ENCODE measurements around the gene IGFL2. TPM values are rescaled to one million over a fixed set of nuclear protein-coding genes. Genes with fewer than 3 reads are reported as not detected.
A peak's percentile ranks its signal among the peaks of the same experiment; 100 is the strongest.

IGFL2 gene
- polyA plus RNA-seq, 3 donors = not detected

DNA sequence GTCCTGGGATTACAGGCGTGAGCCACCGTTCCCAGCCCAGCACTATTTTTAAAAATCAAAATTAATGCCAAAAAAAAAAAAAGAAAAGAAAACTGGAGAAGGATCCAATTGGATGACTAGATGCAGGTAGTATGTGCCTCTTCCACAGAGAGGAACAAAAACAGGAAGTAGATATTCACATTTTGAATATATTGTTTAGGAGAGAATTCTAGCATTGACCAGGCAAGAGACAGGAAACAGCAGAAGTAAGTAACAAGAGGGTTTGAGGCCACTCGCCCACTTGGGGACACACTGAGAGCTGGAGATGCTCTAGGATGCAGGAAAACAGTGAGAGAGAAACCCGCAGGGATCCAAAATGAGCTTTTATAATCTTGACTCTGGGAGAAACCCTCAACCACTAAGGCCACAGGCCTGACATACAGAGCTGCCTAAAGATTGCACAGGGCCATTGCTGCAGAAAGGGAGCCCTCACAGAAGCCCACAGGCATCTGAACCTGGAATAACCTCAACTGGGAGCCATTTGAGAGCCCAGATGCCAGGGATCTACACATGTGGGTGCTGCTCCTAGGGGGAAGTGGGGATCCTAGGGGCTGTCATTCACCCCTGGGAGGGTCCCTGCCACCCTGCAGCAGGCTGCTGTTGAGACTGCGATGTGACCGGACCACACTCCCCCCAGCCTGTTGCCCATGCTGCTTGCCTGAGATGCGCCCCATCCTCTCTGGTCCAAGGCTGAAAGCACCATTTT lies 28.2 kb downstream of the IGFL2 start:
- Histone ChIP-seq H3K9ac (ENCODE audit: insufficient read depth, low read length, poor library complexity, severe bottlenecking) (no peak overlapping the region), H3K79me2 (ENCODE audit: insufficient read depth, low read length) (no peaks in the 10 kb centered on the region), H3K4me3 (replicated peaks in 1 of 3; ENCODE audit: low read depth in 2 of 3, low read length in 3 of 3) (no peak overlapping the region), H4K20me1 (ENCODE audit: insufficient read depth, low read length) (no peaks in the 10 kb centered on the region), H2AFZ (ENCODE audit: insufficient read depth, low read depth, low read length, poor library complexity, severe bottlenecking) (no peak overlapping the region), H3K9me3 (replicated peaks in 1 of 2; ENCODE audit: control insufficient read depth in 1 of 2, insufficient read depth in 1 of 2, low read length in 2 of 2) (no peaks in the 10 kb centered on the region), H3K4me2 (replicated peaks; ENCODE audit: extremely low read depth, low read length, poor library complexity, severe bottlenecking) (no peak overlapping the region), H3K27me3 (ENCODE audit: control insufficient read depth in 2 of 2, insufficient read depth in 2 of 2, low read length in 2 of 2) (peaks cover 5 to 13% of the 10 kb centered on the region in 2 donors), H3K4me1 (ENCODE audit: control insufficient read depth in 1 of 2, insufficient read depth in 2 of 2, low read length in 2 of 2) (peaks cover 4 to 6% of the 10 kb centered on the region in 2 donors), H3K27ac (ENCODE audit: low read depth in 1 of 2, low read length in 2 of 2) (no peak overlapping the region), H3K36me3 (replicated peaks in 1 of 2; ENCODE audit: control insufficient read depth in 1 of 2, insufficient read depth in 2 of 2, low read length in 2 of 2) (no peaks in the 10 kb centered on the region)
- WGBS (ENCODE audit: insufficient coverage) = 90% methylated on average over 5 of the region's 7 CpGs
- no peak for DNase-seq
- Mint-ChIP-seq H3K27me3 (ENCODE audit: low read depth in 3 of 3) (peaks cover 11 to 38% (median 26%) of the 10 kb centered on the region in 3 donors), H3K4me1 (peaks cover 6% of the 10 kb centered on the region), H3K9me3 (peaks cover 0 to 2% (median 0%) of the 10 kb centered on the region in 7 donors), H3K4me3 (no peak overlapping the region), H3K36me3 (no peaks in the 10 kb centered on the region), H3K27ac (peak overlapping the region in 1 of 7 donors; percentile 13)
- intact Hi-C loops (cut with micrococcal nuclease) = no loop called here
- TF ChIP-seq, protein P1, sequence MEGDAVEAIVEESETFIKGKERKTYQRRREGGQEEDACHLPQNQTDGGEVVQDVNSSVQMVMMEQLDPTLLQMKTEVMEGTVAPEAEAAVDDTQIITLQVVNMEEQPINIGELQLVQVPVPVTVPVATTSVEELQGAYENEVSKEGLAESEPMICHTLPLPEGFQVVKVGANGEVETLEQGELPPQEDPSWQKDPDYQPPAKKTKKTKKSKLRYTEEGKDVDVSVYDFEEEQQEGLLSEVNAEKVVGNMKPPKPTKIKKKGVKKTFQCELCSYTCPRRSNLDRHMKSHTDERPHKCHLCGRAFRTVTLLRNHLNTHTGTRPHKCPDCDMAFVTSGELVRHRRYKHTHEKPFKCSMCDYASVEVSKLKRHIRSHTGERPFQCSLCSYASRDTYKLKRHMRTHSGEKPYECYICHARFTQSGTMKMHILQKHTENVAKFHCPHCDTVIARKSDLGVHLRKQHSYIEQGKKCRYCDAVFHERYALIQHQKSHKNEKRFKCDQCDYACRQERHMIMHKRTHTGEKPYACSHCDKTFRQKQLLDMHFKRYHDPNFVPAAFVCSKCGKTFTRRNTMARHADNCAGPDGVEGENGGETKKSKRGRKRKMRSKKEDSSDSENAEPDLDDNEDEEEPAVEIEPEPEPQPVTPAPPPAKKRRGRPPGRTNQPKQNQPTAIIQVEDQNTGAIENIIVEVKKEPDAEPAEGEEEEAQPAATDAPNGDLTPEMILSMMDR (IDR thresholded peaks at IDR 0.05) = no peak

- H3K27ac ChIP-seq (ENCODE audit: low read depth in 1 of 2, low read length in 2 of 2) = no peak overlapping the region
- H3K36me3 ChIP-seq (replicated peaks in 1 of 2; ENCODE audit: control insufficient read depth in 1 of 2, insufficient read depth in 2 of 2, low read length in 2 of 2) = no peaks in the 10 kb centered on the region
- no peaks in the 10 kb centered on the region for H3K79me2 ChIP-seq (ENCODE audit: insufficient read depth, low read length)
- H2AFZ ChIP-seq (ENCODE audit: insufficient read depth, low read depth, low read length, poor library complexity, severe bottlenecking) = no peak overlapping the region
- Mint-ChIP-seq H3K27ac (peak overlapping the region in 2 of 7 donors; percentile 26 to 79), H3K9me3 (peaks cover 0 to 3% (median 0%) of the 10 kb centered on the region in 7 donors), H3K27me3 (ENCODE audit: low read depth in 3 of 3) (peaks cover 13 to 32% (median 27%) of the 10 kb centered on the region in 3 donors), H3K36me3 (no peaks in the 10 kb centered on the region), H3K4me1 (peaks cover 11% of the 10 kb centered on the region), H3K4me3 (no peak overlapping the region)
- TF ChIP-seq, protein P1 (IDR thresholded peaks at IDR 0.05) = no peak
- H3K4me1 ChIP-seq (ENCODE audit: control insufficient read depth in 1 of 2, insufficient read depth in 2 of 2, low read length in 2 of 2) = peaks cover 9 to 12% of the 10 kb centered on the region in 2 donors
- peaks cover 2 to 4% of the 10 kb centered on the region in 2 donors for H3K27me3 ChIP-seq (ENCODE audit: control insufficient read depth in 2 of 2, insufficient read depth in 2 of 2, low read length in 2 of 2)
- H4K20me1 ChIP-seq (ENCODE audit: insufficient read depth, low read length) = no peaks in the 10 kb centered on the region
- no peak overlapping the region for H3K4me3 ChIP-seq (replicated peaks in 1 of 3; ENCODE audit: low read depth in 2 of 3, low read length in 3 of 3)
- H3K4me2 ChIP-seq (replicated peaks; ENCODE audit: extremely low read depth, low read length, poor library complexity, severe bottlenecking) = no peak overlapping the region
- no peaks in the 10 kb centered on the region for H3K9me3 ChIP-seq (replicated peaks in 1 of 2; ENCODE audit: control insufficient read depth in 1 of 2, insufficient read depth in 1 of 2, low read length in 2 of 2)
- WGBS (ENCODE audit: insufficient coverage) = 79% methylated on average over 6 of the region's 9 CpGs
- H3K9ac ChIP-seq (ENCODE audit: insufficient read depth, low read length, poor library complexity, severe bottlenecking) = no peak overlapping the region
- intact Hi-C loops (cut with micrococcal nuclease) = no loop called here
- DNase-seq = no peak
These were observed 31.2 kb downstream of the IGFL2 start for GRCh38 chr19:46179076-46179759.

Measured in CD14-positive monocyte (primary cell).